Activated T-helper 2 cell treated with anti-CD3 and anti-CD28 coated beads, Interferon-gamma antibody, Interleukin-2, Interleukin-4, amounts not matched to agents 10 μg/mL and 5 μg/mL and 100 μg/mL, durations not matched to agents 14 hours and 24 hours and 36 hours (primary cell): Measurements from ENCODE around the gene DOCK11. TPM values are rescaled to one million over a fixed set of nuclear protein-coding genes. Genes with fewer than 3 reads are reported as not detected.
"Not testable (repeated sequence)": the region's sequence is repeated elsewhere in the genome, so short reads cannot be mapped to it uniquely, and the experiment has no call there.

Experiments used
- DNase-seq: peaks from one replicate; pipeline ENCODE4 v3.0.0; 2021; ENCODE audit warnings: low spot score
- H3K27ac Mint-ChIP-seq: one replicate; pipeline ENCODE4 v1.8.0; 2021; ENCODE audit warnings: mixed read lengths
- H3K27me3 Mint-ChIP-seq: one replicate; pipeline ENCODE4 v1.8.0; 2021; ENCODE audit warnings: low read depth, mixed read lengths
- H3K36me3 Mint-ChIP-seq: one replicate; pipeline ENCODE4 v1.8.0; 2021; ENCODE audit warnings: low read depth, mixed read lengths
- H3K4me1 Mint-ChIP-seq: one replicate; pipeline ENCODE4 v1.8.0; 2021; ENCODE audit warnings: low read depth, mixed read lengths
- H3K4me3 Mint-ChIP-seq: one replicate; pipeline ENCODE4 v1.8.0; 2021; ENCODE audit warnings: low read depth, mild to moderate bottlenecking, moderate library complexity, mixed read lengths
- H3K9me3 Mint-ChIP-seq: one replicate; pipeline ENCODE4 v1.8.0; 2021; ENCODE audit warnings: mixed read lengths
- intact Hi-C: fragments of 100-400 bp; cut with micrococcal nuclease; formaldehyde crosslinking; loops from one replicate; pipeline ENCODE4 v1.15.1; 2023
- total RNA-seq: library from RNA; stranded (reverse); gene quantifications from 2 replicates; pipeline ENCODE4 v1.2.3, GENCODE V29; 2022

The DOCK11 gene
- 29.9 and 31.8 TPM in 2 replicates for total RNA-seq

DNA sequence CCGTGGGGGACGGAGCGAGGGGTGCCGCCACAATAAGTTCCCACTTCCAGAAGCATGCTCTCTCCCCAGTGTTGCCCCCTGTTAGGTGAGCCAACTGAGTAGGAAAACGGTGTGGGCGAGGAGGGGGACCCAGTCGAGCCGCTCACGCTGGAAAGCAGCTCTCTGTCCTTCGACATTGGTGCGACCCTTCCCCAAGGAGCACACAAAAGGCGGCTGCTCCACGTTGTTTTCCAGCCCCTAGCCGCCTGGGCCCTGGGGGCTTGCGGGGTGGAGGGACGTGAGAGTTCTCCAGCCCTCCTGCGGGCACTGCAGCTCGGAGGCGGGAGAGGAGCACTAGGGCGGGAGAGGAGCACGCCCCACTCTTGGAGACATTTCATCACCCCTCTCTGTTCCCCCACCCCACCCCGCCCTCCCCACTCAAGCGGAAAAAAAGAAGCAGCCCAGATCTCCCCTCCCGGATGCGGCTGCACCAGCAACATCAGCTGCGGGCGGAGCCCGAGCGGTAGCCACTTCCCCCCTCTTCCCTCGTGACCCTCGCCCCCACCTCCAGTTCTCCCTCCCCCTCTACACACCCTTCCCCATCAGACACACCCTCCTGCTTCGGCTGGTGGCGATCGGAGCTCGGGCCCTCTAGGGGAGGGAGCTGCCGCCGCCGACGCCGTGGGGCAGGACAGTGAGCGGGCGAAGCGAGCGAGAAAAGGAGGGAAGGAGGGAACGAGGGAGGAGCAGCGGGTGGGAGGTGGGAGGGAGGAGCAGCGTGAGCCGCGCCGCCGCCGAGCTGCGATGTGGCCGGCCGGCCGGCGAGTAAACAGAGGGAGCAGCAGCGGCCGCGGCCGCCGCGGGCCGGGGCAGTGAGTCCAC lies at the start of gene DOCK11:
DOCK11 (plus strand) TSS at position 755 of the 861 bp plus-strand sequence. CDS start 157 bp downstream, outside the sequence.
- H3K4me3 Mint-ChIP-seq, result peak within 1 kb of the TSS; percentile 97

DNA sequence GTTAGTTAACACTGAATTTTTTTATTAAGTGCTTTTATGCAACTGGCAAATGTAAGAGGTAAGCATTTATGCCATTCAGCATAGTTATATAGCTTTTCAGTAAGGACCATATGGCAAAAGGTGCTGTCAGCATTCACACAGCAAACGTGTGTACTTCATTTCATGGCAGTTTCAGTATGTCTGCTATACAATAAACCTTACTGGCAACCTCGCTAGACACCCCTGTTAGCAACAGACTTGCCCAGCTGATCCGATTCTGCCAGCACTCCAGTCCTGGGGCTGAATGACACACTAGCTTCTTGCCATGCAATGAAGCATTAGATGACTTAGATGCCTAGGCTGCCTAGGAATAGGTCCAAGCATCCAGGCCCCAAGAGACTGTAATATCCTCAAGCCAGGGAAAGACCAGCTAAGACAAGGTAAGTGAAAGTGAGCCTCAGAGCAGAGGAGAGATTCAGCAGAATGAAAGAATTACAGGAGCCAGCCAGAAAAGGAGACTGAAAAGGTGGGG lies 47.3 kb upstream of the DOCK11 start:
- no peak overlapping the region for H3K27ac Mint-ChIP-seq

More for the DNA sequence above, at the start of gene DOCK11:
- peak within 1 kb of the TSS; percentile 97 for H3K27ac Mint-ChIP-seq
- H3K36me3 Mint-ChIP-seq, result peaks cover 2% of the 10 kb centered on the region
- H3K27me3 Mint-ChIP-seq, result no peaks in the 10 kb centered on the region
- peak; percentile 77 for DNase-seq
- intact Hi-C loops, result loop anchor here (1.0 to 5.0 kb wide), 4 partner anchors 33 to 149 kb away; partner anchors contain the start of gene WDR44
- no peaks in the 10 kb centered on the region for H3K9me3 Mint-ChIP-seq
- H3K4me1 Mint-ChIP-seq, result peaks cover 26% of the 10 kb centered on the region

DNA sequence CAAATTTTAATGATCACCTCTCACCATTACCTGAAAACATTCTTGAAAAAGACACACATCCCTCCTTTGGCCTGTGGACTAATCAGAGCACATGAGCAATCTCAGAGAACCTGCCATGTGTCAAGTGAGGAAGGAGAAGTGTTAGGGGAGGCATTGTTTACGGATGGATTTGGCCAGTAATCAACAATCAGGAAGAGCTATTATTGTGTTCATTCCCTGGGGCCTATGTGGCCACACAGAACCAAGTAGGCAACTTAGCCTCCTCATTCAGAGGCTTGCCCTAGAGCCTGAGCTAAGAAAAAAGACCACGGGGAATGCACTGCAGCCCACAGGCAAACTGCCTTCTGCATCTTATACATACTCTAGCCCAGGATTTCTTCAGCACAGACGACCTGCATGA lies 40.6 kb upstream of the DOCK11 start:
- H3K27ac Mint-ChIP-seq, result no peak overlapping the region
- H3K36me3 Mint-ChIP-seq, result peaks cover 3% of the 10 kb centered on the region
- no peaks in the 10 kb centered on the region for H3K9me3 Mint-ChIP-seq
- H3K4me1 Mint-ChIP-seq, result no peaks in the 10 kb centered on the region
- intact Hi-C loops, result no loop called here
- H3K4me3 Mint-ChIP-seq, result no peak overlapping the region
- DNase-seq, result no peak
- H3K27me3 Mint-ChIP-seq, result no peaks in the 10 kb centered on the region

More for the DNA sequence above, 47.3 kb upstream of the DOCK11 start:
- DNase-seq, result no peak
- Mint-ChIP-seq H3K36me3 (peaks cover 14% of the 10 kb centered on the region), H3K27me3 (no peaks in the 10 kb centered on the region), H3K4me1 (no peaks in the 10 kb centered on the region), H3K9me3 (no peaks in the 10 kb centered on the region), H3K4me3 (no peak overlapping the region)
- intact Hi-C loops, result no loop called here

DNA sequence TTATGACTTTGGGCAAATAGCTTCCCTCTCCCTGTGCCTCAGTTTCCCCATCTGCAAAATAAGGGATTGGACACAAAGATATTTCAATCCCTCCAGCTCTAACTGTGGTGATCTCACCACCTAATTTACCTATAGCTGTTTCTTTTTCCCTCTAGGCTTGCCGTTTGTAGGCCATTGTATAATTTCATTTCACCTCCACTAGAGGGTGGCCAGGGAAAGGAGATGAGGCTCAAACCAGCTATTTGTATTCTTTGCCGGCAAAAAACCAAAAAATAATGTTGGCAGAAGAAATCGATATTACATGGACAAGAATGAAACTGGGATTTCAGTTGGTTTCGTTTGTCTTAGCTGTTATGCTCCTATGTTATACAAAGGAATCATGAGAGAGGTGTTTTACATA lies 36.1 kb upstream of the DOCK11 start:
- Mint-ChIP-seq H3K36me3 (no peaks in the 10 kb centered on the region), H3K27me3 (no peaks in the 10 kb centered on the region), H3K4me3 (no peak overlapping the region), H3K27ac (no peak overlapping the region), H3K9me3 (no peaks in the 10 kb centered on the region), H3K4me1 (no peaks in the 10 kb centered on the region)
- no peak for DNase-seq
- intact Hi-C loops, result loop anchor here (2.0 kb wide), 1 partner anchor 141 kb away; no protein-coding TSS in a partner anchor

DNA sequence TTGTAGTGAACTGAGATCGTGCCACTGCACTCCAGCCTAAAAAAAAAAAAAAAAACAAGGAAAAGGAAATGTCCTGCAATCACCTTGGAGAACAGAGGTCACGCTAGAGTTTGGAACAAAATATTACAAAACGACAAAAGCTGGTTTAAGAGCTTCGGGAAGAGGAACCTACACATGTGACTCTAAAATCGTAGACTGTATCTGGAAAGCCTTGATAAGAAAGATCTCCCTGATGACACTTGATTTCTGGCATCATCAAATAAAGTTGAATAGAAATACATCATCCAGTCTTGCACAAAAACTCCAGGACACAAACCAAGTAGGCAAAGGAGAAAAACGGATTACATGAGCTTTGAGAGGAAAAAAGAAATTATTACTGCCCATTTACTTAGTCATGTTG lies 31.1 kb upstream of the DOCK11 start:
- Mint-ChIP-seq H3K27me3 (no peaks in the 10 kb centered on the region), H3K9me3 (no peaks in the 10 kb centered on the region), H3K27ac (no peak overlapping the region), H3K4me3 (no peak overlapping the region), H3K4me1 (no peaks in the 10 kb centered on the region), H3K36me3 (no peaks in the 10 kb centered on the region)
- no peak for DNase-seq
- intact Hi-C loops, result no loop called here

DNA sequence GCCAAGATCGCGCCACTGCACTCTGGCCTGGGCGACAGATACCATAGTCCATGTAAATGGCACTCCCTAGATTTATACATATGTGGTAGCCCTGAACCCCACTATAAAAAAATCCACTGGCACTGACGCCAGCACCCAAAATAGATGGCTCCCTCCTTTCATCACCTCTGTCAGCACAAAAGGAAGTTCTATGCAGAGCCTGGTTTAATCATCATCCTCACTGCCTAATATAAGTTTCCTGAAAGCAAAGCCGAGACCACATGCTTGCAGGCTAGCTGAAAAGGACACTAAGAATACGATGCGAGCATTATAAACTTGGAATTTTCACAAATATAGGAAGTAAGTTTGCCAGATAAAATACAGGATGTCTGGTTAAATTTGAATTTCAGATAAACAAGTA lies 27.5 kb upstream of the DOCK11 start:
- Mint-ChIP-seq H3K4me1 (no peaks in the 10 kb centered on the region), H3K9me3 (peaks cover 3% of the 10 kb centered on the region), H3K4me3 (no peak overlapping the region)

DNA sequence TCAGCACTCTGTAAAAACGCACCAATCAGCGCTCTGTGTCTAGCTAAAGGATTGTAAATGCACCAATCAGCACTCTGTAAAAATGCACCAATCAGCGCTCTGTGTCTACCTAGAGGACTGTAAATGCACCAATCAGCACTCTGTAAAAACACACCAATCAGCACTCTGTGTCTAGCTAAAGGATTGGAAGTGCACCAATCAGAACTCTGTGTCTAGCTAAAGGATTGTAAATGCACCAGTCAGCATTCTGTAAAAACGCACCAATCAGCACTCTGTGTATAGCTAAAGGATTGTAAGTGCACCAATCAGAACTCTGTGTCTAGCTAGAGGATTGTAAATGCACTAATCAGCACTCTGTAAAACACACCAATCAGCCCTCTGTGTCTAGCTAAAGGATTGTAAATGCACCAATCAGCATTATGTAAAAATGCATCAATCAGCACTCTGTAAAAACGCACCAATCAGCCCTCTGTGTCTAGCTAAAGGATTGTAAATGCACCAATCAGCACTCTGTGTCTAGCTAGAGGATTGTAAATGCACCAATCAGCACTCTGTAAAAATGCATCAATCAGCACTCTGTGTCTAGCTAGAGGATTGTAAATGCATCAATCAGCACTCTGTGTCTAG lies 24.8 kb upstream of the DOCK11 start:
- H3K4me3 Mint-ChIP-seq, H3K36me3 Mint-ChIP-seq, H3K27ac Mint-ChIP-seq, intact Hi-C loops, H3K27me3 Mint-ChIP-seq, H3K4me1 Mint-ChIP-seq, H3K9me3 Mint-ChIP-seq, DNase-seq: not testable (repeated sequence)

More for the DNA sequence above, 27.5 kb upstream of the DOCK11 start:
- no peaks in the 10 kb centered on the region for H3K27me3 Mint-ChIP-seq
- no peaks in the 10 kb centered on the region for H3K36me3 Mint-ChIP-seq
- intact Hi-C loops, result no loop called here
- DNase-seq, result no peak
- no peak overlapping the region for H3K27ac Mint-ChIP-seq

DNA sequence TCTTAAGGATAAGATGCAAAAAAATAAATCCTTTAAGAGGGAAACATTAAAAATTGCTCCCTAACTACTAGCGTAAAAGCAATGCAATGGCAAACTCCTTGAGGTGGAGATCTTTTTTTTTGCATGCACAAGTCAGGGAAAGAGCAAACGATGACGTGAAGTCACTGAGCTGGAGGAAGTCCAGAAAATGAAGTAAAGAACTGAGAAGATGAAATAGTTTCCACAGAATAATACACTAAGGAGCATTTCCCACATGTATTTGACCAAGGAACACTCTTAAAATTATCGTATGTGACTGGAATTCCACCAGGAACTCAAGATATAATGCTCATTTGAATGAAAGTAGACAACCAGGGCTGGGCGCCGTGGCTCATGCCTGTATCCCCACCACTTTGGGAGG lies 21.0 kb upstream of the DOCK11 start:
- intact Hi-C loops, result no loop called here
- H3K27ac Mint-ChIP-seq, result no peak overlapping the region
- no peaks in the 10 kb centered on the region for H3K4me1 Mint-ChIP-seq
- H3K36me3 Mint-ChIP-seq, result no peaks in the 10 kb centered on the region
- peaks cover 3% of the 10 kb centered on the region for H3K9me3 Mint-ChIP-seq
- no peak for DNase-seq
- no peaks in the 10 kb centered on the region for H3K27me3 Mint-ChIP-seq
- no peak overlapping the region for H3K4me3 Mint-ChIP-seq

DNA sequence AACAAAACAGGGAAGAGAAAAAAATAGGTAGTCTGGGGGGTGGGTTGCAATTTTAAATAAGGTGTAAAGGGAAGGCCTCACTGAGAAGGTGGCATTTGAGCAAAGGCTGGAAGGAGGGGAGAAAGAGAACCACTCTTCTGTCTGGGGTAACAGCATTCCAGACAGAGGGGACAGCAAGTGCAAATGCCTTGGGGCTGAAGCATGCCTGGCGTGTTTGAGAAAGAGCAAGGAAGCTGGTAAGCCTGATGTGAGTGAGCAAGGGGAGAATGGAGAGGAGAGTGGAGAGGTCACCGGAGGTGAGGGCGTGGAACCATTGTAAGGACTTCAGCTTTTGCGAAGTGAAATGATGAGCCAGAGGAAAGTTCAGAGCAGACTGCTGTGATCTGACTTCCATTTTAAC lies 19.7 kb upstream of the DOCK11 start:
- H3K4me3 Mint-ChIP-seq, result no peak overlapping the region
- H3K27me3 Mint-ChIP-seq, result no peaks in the 10 kb centered on the region
- no peaks in the 10 kb centered on the region for H3K4me1 Mint-ChIP-seq
- H3K9me3 Mint-ChIP-seq, result peaks cover 3% of the 10 kb centered on the region
- H3K27ac Mint-ChIP-seq, result no peak overlapping the region
- no peaks in the 10 kb centered on the region for H3K36me3 Mint-ChIP-seq
- intact Hi-C loops, result no loop called here
- no peak for DNase-seq

DNA sequence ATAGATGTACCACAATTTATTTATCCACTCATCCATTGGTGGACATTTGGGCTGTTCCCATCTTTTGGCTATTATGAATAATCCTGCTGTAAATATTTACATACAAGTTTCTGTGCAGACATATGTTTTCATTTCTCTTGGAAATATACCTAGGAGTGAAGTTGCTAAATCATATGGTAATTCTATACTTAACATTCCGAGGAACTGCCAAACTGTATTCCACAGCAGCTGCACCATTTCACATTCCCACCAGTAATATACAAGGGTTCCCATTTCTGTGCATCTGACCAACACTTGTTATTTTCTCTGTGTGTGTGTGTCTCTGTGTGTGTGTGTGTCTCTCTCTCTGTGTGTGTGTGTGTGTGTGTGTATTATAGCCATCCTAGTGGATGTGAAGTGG lies 15.4 kb upstream of the DOCK11 start:
- intact Hi-C loops, result no loop called here
- DNase-seq, result no peak
- Mint-ChIP-seq H3K27ac (no peak overlapping the region), H3K9me3 (no peaks in the 10 kb centered on the region), H3K4me1 (no peaks in the 10 kb centered on the region), H3K27me3 (no peaks in the 10 kb centered on the region), H3K4me3 (no peak overlapping the region), H3K36me3 (no peaks in the 10 kb centered on the region)

DNA sequence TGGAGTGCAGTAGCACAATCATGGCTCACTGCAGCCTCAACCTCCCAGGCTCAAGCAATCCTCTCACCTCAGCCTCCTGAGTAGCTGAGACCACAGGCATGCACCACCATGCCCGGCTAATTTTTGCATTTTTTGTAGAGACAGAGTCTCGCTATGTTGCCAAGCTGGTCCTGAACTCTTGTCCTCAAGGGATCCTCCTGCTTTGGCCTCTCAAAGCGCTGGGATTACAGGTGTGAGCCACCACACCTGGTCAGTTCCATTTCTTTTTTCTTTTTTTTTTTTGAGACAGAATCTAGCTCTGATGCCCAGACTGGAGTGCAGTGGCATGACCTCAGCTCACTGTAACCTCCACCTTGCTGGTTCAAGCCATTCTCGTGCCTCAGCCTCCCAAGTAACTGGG lies 13.2 kb upstream of the DOCK11 start:
- H3K36me3 Mint-ChIP-seq, H3K9me3 Mint-ChIP-seq, H3K27me3 Mint-ChIP-seq, H3K4me1 Mint-ChIP-seq, DNase-seq, H3K27ac Mint-ChIP-seq, intact Hi-C loops, H3K4me3 Mint-ChIP-seq: not testable (repeated sequence)

DNA sequence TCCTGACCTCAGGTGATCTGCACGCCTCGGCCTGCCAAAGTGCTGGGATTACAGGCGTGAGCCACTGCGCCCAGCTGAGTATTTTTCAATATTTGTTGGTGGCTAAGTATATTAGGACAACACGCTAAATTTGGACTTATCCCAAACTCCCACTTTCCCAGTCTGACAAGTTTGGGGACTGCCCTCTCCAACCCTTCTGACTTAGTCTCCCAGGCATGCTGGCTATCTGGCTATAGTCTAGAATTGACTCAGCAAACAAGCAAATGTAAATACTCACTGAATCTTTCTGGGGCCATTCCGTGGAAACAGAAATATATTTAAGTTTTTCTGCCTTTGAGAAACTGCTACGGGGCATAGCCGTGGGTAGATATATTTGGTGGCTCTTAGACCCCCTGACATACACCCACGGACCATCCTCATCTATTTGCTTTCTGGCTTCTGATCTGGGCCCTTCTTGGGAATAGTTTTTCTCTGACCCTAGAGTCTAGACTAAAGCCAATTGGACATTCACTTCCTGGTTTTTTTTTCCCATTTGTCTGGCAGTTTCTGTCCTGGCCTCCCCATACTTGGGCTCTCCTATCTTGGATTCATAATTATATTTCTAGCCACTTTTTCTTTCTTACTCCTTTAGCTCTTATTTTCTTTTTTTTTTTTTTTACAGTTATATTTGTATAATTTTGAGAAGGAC lies 11.3 kb upstream of the DOCK11 start:
- no peak for DNase-seq
- H3K27me3 Mint-ChIP-seq, result no peaks in the 10 kb centered on the region
- no peaks in the 10 kb centered on the region for H3K4me1 Mint-ChIP-seq
- intact Hi-C loops, result no loop called here
- H3K36me3 Mint-ChIP-seq, result no peaks in the 10 kb centered on the region
- no peaks in the 10 kb centered on the region for H3K9me3 Mint-ChIP-seq
- no peak overlapping the region for H3K27ac Mint-ChIP-seq
- no peak overlapping the region for H3K4me3 Mint-ChIP-seq
